A673 (cell line): Measurements from ENCODE around the gene SPSB4.

ENCODE experiments used
- CTCF ChIP-seq: fragments of 300-800, 200-600 bp; sonication (generic); conservative IDR thresholded peaks from 2 replicates; pipeline ENCODE4 v1.5.1; 2017; ENCODE audit warnings: low read depth, mild to moderate bottlenecking, antibody characterized with exemption, low read length, moderate library complexity, mixed read lengths
- EZH2 ChIP-seq: fragments of 200-600 bp; sonication (generic); IDR thresholded peaks from 2 replicates; pipeline ENCODE4 v1.6.1; 2017; ENCODE audit warnings: borderline replicate concordance, low read depth, mild to moderate bottlenecking, mixed read lengths, antibody characterized with exemption, low read length; ENCODE audit not compliant: poor library complexity, severe bottlenecking

GRCh38 chr3:141104151-141104821 lies 53.1 kb downstream of the SPSB4 start:
- TF ChIP-seq CTCF (no peak), EZH2 (no peak)
